ENCODE data around the gene NFATC3. TPM values are rescaled to one million over a fixed set of nuclear protein-coding genes. Genes with fewer than 3 reads are reported as not detected.

Gene NFATC3
- total RNA-seq, 1 experiment from 2014 or later = 22.9 TPM

GRCh38 chr16:68269793-68270192, 184.6 kb downstream of the NFATC3 start:
- peaks cover 6% of the 10 kb centered on the region for H3K36me3 ChIP-seq (replicated peaks; ENCODE audit: control insufficient read depth, insufficient read depth, low read length)
- DNase-seq = no peak
- H3K4me3 ChIP-seq (ENCODE audit: insufficient read depth, low read depth, low read length) = no peak overlapping the region
- peaks cover 1% of the 10 kb centered on the region; the same call in 1 of the 2 replicates for H3K27me3 ChIP-seq (ENCODE audit: control insufficient read depth, insufficient read depth, low read length)

- Histone ChIP-seq H3K4me3 (ENCODE audit: insufficient read depth, low read depth, low read length) (no peak overlapping the region), H3K27me3 (ENCODE audit: control insufficient read depth, insufficient read depth, low read length) (no peaks in the 10 kb centered on the region), H3K36me3 (replicated peaks; ENCODE audit: control insufficient read depth, insufficient read depth, low read length) (peaks cover 7% of the 10 kb centered on the region)
- no peak for DNase-seq
These were observed 185.2 kb downstream of the NFATC3 start for GRCh38 chr16:68270353-68270752.

- Histone ChIP-seq H3K36me3 (replicated peaks; ENCODE audit: control insufficient read depth, insufficient read depth, low read length) (peaks cover 7% of the 10 kb centered on the region), H3K4me3 (ENCODE audit: insufficient read depth, low read depth, low read length) (no peak overlapping the region), H3K27me3 (ENCODE audit: control insufficient read depth, insufficient read depth, low read length) (no peaks in the 10 kb centered on the region)
- DNase-seq = no peak
These were observed 187.5 kb downstream of the NFATC3 start for GRCh38 chr16:68272507-68273209.

GRCh38 chr16:68273459-68273858, 188.3 kb downstream of the NFATC3 start:
- Histone ChIP-seq H3K36me3 (replicated peaks; ENCODE audit: control insufficient read depth, insufficient read depth, low read length) (peaks cover 7% of the 10 kb centered on the region), H3K27me3 (ENCODE audit: control insufficient read depth, insufficient read depth, low read length) (no peaks in the 10 kb centered on the region), H3K4me3 (ENCODE audit: insufficient read depth, low read depth, low read length) (no peak overlapping the region)
- no peak for DNase-seq

GRCh38 chr16:68273896-68274295, 188.7 kb downstream of the NFATC3 start:
- peaks cover 7% of the 10 kb centered on the region for H3K36me3 ChIP-seq (replicated peaks; ENCODE audit: control insufficient read depth, insufficient read depth, low read length)
- no peak for DNase-seq
- no peak overlapping the region for H3K4me3 ChIP-seq (ENCODE audit: insufficient read depth, low read depth, low read length)
- no peaks in the 10 kb centered on the region for H3K27me3 ChIP-seq (ENCODE audit: control insufficient read depth, insufficient read depth, low read length)

- no peaks in the 10 kb centered on the region for H3K27me3 ChIP-seq (ENCODE audit: control insufficient read depth, insufficient read depth, low read length)
- H3K36me3 ChIP-seq (replicated peaks; ENCODE audit: control insufficient read depth, insufficient read depth, low read length) = peaks cover 7% of the 10 kb centered on the region
- no peak overlapping the region for H3K4me3 ChIP-seq (ENCODE audit: insufficient read depth, low read depth, low read length)
- DNase-seq = no peak
These were observed 189.3 kb downstream of the NFATC3 start for GRCh38 chr16:68274441-68274840.

- Histone ChIP-seq H3K36me3 (replicated peaks; ENCODE audit: control insufficient read depth, insufficient read depth, low read length) (peaks cover 7% of the 10 kb centered on the region), H3K27me3 (ENCODE audit: control insufficient read depth, insufficient read depth, low read length) (no peaks in the 10 kb centered on the region), H3K4me3 (ENCODE audit: insufficient read depth, low read depth, low read length) (no peak overlapping the region)
- DNase-seq = no peak
These were observed 190.5 kb downstream of the NFATC3 start for GRCh38 chr16:68275611-68276191.

- Histone ChIP-seq H3K36me3 (replicated peaks; ENCODE audit: control insufficient read depth, insufficient read depth, low read length) (peaks cover 7% of the 10 kb centered on the region), H3K27me3 (ENCODE audit: control insufficient read depth, insufficient read depth, low read length) (no peaks in the 10 kb centered on the region), H3K4me3 (ENCODE audit: insufficient read depth, low read depth, low read length) (no peak overlapping the region)
- DNase-seq = no peak
These were observed 191.1 kb downstream of the NFATC3 start for GRCh38 chr16:68276223-68276622.

Other genes with a start within 250 kb of the NFATC3 start
- gene THAP11, start 243.1 kb upstream of the NFATC3 start, total RNA-seq (2014; rRNA removed; shearing (Covaris generic)) = 57.6 and 67.0 TPM in 2 replicates
- gene NUTF2, start 238.4 kb upstream of the NFATC3 start, total RNA-seq (2014; rRNA removed; shearing (Covaris generic)) = 295 and 340 TPM in 2 replicates
- gene CENPT, start 237.7 kb upstream of the NFATC3 start, total RNA-seq (2014; rRNA removed; shearing (Covaris generic)) = 34.9 and 43.7 TPM in 2 replicates
- gene EDC4, start 212.3 kb upstream of the NFATC3 start, total RNA-seq (2014; rRNA removed; shearing (Covaris generic)) = 88.0 and 96.6 TPM in 2 replicates
- 5.3 and 7.6 TPM in 2 replicates for gene NRN1L, start 200.5 kb upstream of the NFATC3 start, total RNA-seq (2014; rRNA removed; shearing (Covaris generic))
- 18.8 and 20.1 TPM in 2 replicates for gene PSKH1, start 192.1 kb upstream of the NFATC3 start, total RNA-seq (2014; rRNA removed; shearing (Covaris generic))
- 2.4 and 3.7 TPM in 2 replicates for gene CTRL, start 153.5 kb upstream of the NFATC3 start, total RNA-seq (2014; rRNA removed; shearing (Covaris generic))
- 28.7 and 36.6 TPM in 2 replicates for gene PSMB10, start 148.5 kb upstream of the NFATC3 start, total RNA-seq (2014; rRNA removed; shearing (Covaris generic))
- gene LCAT, start 141.2 kb upstream of the NFATC3 start, total RNA-seq (2014; rRNA removed; shearing (Covaris generic)) = 5.2 and 6.7 TPM in 2 replicates
- 43.2 and 56.6 TPM in 2 replicates for gene SLC12A4, start 116.7 kb upstream of the NFATC3 start, total RNA-seq (2014; rRNA removed; shearing (Covaris generic))
- gene DPEP3, start 104.9 kb upstream of the NFATC3 start, total RNA-seq (2014; rRNA removed; shearing (Covaris generic)) = 0.03 and 0.48 TPM in 2 replicates
- gene DPEP2, start 85.9 kb upstream of the NFATC3 start, total RNA-seq (2014; rRNA removed; shearing (Covaris generic)) = 0.33 TPM in 1 of 2 replicates, not detected in the other
- not detected in 2 replicates for gene DPEP2NB, start 69.5 kb upstream of the NFATC3 start, total RNA-seq (2014; rRNA removed; shearing (Covaris generic))
- 19.4 and 26.4 TPM in 2 replicates for gene DDX28, start 62.1 kb upstream of the NFATC3 start, total RNA-seq (2014; rRNA removed; shearing (Covaris generic))
- 46.9 and 54.9 TPM in 2 replicates for gene DUS2, start 62.1 kb upstream of the NFATC3 start, total RNA-seq (2014; rRNA removed; shearing (Covaris generic))
- gene ESRP2, start 150.8 kb downstream of the NFATC3 start, total RNA-seq (2014; rRNA removed; shearing (Covaris generic)) = 15.5 and 18.0 TPM in 2 replicates
- gene PLA2G15, start 160.0 kb downstream of the NFATC3 start, total RNA-seq (2014; rRNA removed; shearing (Covaris generic)) = 7.5 and 10.3 TPM in 2 replicates
- 16.8 and 19.8 TPM in 2 replicates for gene SLC7A6, start 179.2 kb downstream of the NFATC3 start, total RNA-seq (2014; rRNA removed; shearing (Covaris generic))
- gene SLC7A6OS, start 225.6 kb downstream of the NFATC3 start, total RNA-seq (2014; rRNA removed; shearing (Covaris generic)) = 15.8 and 20.7 TPM in 2 replicates
- gene PRMT7, start 225.6 kb downstream of the NFATC3 start, total RNA-seq (2014; rRNA removed; shearing (Covaris generic)) = 34.6 and 56.5 TPM in 2 replicates